Lower lobe of right lung (tissue), 2 donors: Measurements from ENCODE around the gene KRTAP13-1. TPM values are rescaled to one million over a fixed set of nuclear protein-coding genes. Genes with fewer than 3 reads are reported as not detected.

ENCODE experiments used
- ATAC-seq, 2 donors: fragments of 200-7000 bp; cut with Tn5 transposase; one replicate each; pipeline ENCODE4 v1.9.1; 2020 to 2022; ENCODE audit warnings: mild to moderate bottlenecking in 2 of 2, moderate library complexity in 2 of 2
- DNase-seq: peaks from one replicate; pipeline ENCODE4 v3.0.0-alpha.2; 2020
- H3K27ac ChIP-seq: fragments of 200-600 bp; one replicate; pipeline ENCODE4 v1.8.0; 2022
- H3K27me3 ChIP-seq: fragments of 200-600 bp; one replicate; pipeline ENCODE4 v1.8.0; 2022; ENCODE audit warnings: low read depth
- H3K36me3 ChIP-seq: fragments of 200-600 bp; one replicate; pipeline ENCODE4 v1.8.0; 2022; ENCODE audit warnings: mild to moderate bottlenecking
- H3K4me1 ChIP-seq: fragments of 200-600 bp; one replicate; pipeline ENCODE4 v1.8.0; 2022
- H3K4me3 ChIP-seq: fragments of 200-600 bp; one replicate; pipeline ENCODE4 v1.8.0; 2022; ENCODE audit warnings: mild to moderate bottlenecking
- H3K9me3 ChIP-seq: fragments of 200-600 bp; one replicate; pipeline ENCODE4 v1.8.0; 2022
- CTCF ChIP-seq: fragments of 200-600 bp; IDR thresholded peaks from one replicate; pipeline ENCODE4 v1.8.0; 2022; ENCODE audit warnings: antibody characterized with exemption, mild to moderate bottlenecking
- intact Hi-C: fragments of 100-400 bp; cut with DNase I; formaldehyde crosslinking; loops from one replicate; pipeline ENCODE4 v1.11.0; 2022
- total RNA-seq: library from RNA; stranded (reverse); fragmentation: NEBNext Ultra II Directional; extraction: Animal tissue kit (Norgen Biotek cat#: 25700); gene quantifications from one replicate; pipeline ENCODE4 v1.2.1, GENCODE V29; 2021
- donor health status: DM: no; HTN: yes; CAD: no; lungs with severe emphysema.

KRTAP13-1 gene
- total RNA-seq, 1 donor from 2014 or later: not detected

GRCh38 chr21:30355906-30356305 lies 39.9 kb upstream of the KRTAP13-1 start:
- Histone ChIP-seq H3K36me3 (no peaks in the 10 kb centered on the region), H3K4me1 (no peaks in the 10 kb centered on the region), H3K4me3 (no peak overlapping the region), H3K27me3 (no peaks in the 10 kb centered on the region), H3K27ac (no peak overlapping the region), H3K9me3 (no peaks in the 10 kb centered on the region)
- ATAC-seq (no peak), DNase-seq (no peak)
- no peak for TF ChIP-seq CTCF
- intact Hi-C loops: no loop called here

- no peak for TF ChIP-seq CTCF
- no peak for DNase-seq
- Histone ChIP-seq H3K9me3 (no peaks in the 10 kb centered on the region), H3K27ac (no peak within 1 kb of the TSS), H3K27me3 (no peaks in the 10 kb centered on the region), H3K4me3 (no peak within 1 kb of the TSS), H3K36me3 (no peaks in the 10 kb centered on the region), H3K4me1 (no peaks in the 10 kb centered on the region)
- no peak for ATAC-seq
- intact Hi-C loops: no loop called here
Observed at GRCh38 chr21:30372139-30372770, 23.6 kb upstream of the KRTAP13-1 start, which contains the start of gene KRTAP13-2. TSS of gene KRTAP13-2 (minus strand) at chr21:30372271. CDS start at chr21:30372213, 58 bp downstream.

- Histone ChIP-seq H3K9me3 (no peaks in the 10 kb centered on the region), H3K27me3 (no peaks in the 10 kb centered on the region), H3K36me3 (no peaks in the 10 kb centered on the region), H3K4me3 (no peak overlapping the region), H3K27ac (no peak overlapping the region), H3K4me1 (no peaks in the 10 kb centered on the region)
- DNase-seq (no peak), ATAC-seq (no peak)
- TF ChIP-seq CTCF: no peak
- intact Hi-C loops: no loop called here
Observed at GRCh38 chr21:30382201-30382600, 13.6 kb upstream of the KRTAP13-1 start.

GRCh38 chr21:30391492-30392025 lies 4.3 kb upstream of the KRTAP13-1 start:
- peaks cover 5% of the 10 kb centered on the region for H3K9me3 ChIP-seq
- intact Hi-C loops: no loop called here
- no peak for DNase-seq
- H3K4me3 ChIP-seq: no peak overlapping the region
- no peak for TF ChIP-seq CTCF
- H3K27ac ChIP-seq: no peak overlapping the region
- no peaks in the 10 kb centered on the region for H3K27me3 ChIP-seq
- H3K36me3 ChIP-seq: no peaks in the 10 kb centered on the region
- H3K4me1 ChIP-seq: no peaks in the 10 kb centered on the region
- ATAC-seq: no peak

GRCh38 chr21:30408782-30409494 lies 13.1 kb downstream of the KRTAP13-1 start:
- DNase-seq: peak; percentile 69
- no peaks in the 10 kb centered on the region for H3K9me3 ChIP-seq
- ATAC-seq: peak; percentile 95 to 96
- peak; percentile 44 for TF ChIP-seq CTCF
- H3K27me3 ChIP-seq: no peaks in the 10 kb centered on the region
- H3K4me1 ChIP-seq: no peaks in the 10 kb centered on the region
- intact Hi-C loops: no loop called here
- no peaks in the 10 kb centered on the region for H3K36me3 ChIP-seq
- no peak overlapping the region for H3K4me3 ChIP-seq
- no peak overlapping the region for H3K27ac ChIP-seq
